Dermis microvascular lymphatic vessel endothelial cell (primary cell): ENCODE data around the gene PARD3. TPM values are rescaled to one million over a fixed set of nuclear protein-coding genes. Genes with fewer than 3 reads are reported as not detected.

Experiments
- DNase-seq, 2 donors: peaks; one replicate each; pipeline versions ENCODE4 v3.0.0 to v3.0.0-alpha.2; 2010; ENCODE audit warnings: low read depth in 2 of 2
- total RNA-seq: library from RNA; depleted of rRNA; stranded (reverse); fragments of >200 nt; gene quantifications from 2 replicates; pipeline ENCODE4 v1.2.1, GENCODE V29; 2014

Gene PARD3
- total RNA-seq, 1 donor from 2014 or later = 22.6 TPM

DNA sequence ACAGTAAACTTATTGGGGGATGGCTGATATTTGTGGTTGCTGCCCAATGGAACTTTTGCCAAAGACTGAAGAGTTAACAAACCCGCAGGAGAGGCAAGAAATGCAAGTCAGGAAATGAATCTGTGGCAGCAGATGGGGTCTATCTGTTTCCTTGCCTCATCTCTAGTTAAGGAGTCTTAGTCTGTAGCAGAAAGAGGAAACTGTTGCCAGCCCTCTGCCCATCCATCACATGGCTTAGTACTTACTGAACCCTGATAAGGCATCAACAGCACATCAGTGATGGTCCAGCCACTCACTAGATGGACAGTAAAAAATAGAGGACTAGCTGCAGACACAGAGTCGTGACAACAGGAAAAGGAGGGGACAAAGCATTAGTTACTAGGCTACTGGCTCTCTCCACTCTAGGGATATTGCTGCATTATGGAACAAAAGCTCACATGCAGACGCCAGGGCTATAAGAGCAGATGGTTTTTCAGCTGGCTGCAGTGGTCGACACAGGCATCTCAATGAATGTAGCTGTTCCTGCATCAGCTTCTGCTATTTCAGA, 614.7 kb downstream of the PARD3 start:
- DNase-seq = no peak

DNA sequence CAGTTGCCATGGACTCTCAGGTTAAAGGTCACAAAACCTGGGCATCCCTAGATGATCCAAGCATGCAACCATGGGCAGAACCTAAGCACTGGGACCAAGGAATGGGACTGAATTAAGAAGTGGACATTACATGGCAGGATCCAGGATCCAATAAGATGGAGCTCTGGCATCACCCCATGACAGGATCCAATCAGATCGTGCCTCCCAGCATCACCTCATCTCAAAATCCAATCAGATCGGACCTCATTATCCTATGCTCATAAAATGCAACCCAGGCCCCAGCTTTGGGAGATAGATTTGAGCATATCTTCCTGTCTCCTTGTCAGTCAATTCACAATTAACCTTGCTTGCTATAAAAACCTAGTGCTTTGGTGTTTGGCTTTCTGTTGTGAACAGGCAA, 616.1 kb downstream of the PARD3 start:
- no peak for DNase-seq

DNA sequence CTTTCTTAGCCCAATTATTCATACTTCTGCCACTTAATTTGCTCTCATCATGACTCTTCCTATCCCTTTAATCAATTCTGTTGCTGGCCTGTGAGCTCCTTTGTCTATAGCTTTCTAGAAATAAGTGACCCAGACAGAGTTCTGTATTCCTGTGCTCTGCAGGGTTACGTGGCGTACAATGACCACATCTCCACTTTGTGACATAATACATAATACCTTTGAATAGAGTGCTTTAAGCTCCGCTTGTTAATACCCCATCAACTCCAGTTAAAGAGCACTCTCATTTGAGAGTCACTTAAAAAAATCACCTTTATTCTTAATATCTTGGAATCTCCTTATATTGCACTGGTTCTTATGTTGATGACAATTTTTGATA, 619.0 kb downstream of the PARD3 start:
- no peak for DNase-seq

DNA sequence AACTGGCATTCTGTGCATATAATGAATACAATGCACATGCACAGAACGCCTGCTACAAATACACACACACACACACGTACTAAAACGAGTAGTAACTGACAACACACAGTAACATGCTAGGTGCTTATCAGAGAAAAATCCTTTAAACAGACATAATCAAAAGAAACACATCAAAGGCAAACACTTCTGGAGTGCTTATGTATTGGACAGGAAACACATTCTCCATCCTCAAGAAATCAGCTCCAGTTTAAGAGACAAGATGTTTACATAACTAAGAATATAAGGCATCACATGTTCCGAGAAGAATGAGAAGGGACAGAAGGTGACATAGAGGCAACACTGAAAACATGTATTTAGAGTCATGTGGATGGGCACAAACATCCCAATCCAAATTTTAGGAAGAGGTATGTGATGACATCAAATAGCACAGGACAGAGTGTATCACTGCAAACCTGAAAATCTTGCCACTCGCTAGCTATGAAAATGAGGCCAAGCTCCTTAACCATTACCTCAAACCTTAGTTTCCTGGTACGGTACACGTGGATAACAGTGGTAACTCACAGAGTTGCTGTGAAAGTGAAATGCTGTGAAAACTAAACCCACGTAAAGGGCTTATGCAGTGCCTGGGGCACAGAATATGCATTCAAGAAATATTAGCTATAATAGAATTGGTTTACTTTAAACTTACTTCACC, 619.6 kb downstream of the PARD3 start:
- peak in 1 of 2 donors; percentile 16 for DNase-seq

DNA sequence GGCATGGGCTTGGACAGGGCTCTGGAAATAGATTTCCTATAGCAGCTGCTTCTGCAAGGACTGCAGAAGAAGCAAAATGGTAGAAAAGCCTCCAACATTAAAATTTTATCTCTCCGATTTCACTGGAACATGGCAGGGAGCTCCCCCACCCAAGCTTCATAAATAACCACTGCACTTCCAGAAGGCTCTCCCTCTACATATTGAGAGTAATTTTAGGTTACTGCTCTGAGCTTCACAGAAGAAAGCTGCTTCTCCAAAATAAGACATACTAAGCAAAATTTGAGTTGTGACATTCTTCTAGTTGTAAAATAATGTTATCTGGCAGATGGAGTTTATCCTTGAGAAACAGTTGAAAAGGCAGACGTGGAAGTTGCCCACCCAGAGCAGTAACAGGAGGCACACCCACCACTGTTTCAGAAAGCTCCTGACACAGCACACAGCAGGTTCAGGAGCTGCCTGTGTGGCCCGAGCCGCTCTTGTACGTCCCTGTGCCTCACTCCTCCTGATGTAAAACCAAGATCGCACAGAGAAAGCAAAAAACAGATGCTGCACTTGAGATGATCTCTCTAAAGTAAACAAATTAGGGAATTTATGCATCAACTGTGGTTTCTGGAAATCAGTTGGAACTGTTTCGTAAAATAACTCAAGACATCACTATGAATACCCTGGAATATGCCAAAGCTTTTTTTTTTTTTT, 621.0 kb downstream of the PARD3 start:
- no peak for DNase-seq

DNA sequence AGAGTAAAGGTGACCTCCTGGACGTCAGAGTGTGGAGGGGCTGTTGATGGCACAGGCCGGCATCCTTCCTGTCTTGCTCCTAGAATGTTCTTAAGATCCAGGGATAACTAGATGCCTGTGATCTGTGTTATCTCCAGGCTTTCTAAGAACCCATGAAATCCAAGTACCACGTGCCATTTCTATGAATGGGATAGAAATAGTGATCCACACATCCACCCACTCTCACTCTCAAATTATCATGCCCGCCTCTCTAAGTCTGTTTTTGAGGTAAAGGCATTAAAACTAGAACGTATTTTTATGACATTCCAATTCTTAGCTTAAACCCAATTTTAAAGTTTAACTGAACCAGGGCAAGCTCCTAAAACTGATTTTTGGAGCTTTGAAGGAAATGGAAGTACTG, 622.5 kb downstream of the PARD3 start:
- DNase-seq = no peak

DNA sequence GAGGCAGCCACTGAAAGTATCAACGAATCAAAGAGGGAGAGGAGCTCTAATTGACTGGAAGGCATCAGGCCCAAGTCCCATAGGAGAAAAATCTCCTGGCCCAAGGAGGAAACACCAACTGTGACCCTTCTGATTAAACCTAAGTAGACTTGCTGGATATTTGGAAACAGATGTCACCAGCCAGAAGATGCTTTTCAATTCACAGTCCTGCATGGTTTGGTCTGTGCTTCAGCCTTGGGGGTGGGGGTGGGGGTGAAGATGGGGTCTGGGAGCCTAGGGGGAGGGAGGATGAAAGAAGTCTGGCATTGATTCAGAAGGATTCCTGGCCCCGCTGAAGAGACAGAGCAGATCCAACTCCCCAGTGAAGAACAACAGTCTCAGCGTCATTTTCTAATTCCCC, 623.7 kb downstream of the PARD3 start:
- DNase-seq = no peak

DNA sequence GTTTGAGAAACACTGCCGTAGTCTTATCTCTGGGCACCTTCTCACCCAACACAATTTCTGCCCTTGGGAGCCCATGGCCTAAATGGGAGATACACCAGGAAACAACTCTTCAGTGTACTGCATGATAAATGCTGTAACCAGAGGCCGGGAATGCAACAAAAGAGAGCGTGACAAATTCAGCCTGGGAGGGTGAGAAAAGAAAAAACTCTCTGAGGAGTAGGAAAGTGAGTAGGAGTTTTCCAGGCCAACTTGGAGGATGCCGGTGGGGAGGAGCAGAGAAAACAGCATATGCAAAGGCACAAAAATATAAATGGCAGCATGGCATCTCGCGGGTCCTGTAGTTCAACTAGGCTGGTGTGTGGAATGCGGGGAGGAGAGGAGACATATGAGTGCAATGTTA, 624.5 kb downstream of the PARD3 start:
- DNase-seq = no peak

DNA sequence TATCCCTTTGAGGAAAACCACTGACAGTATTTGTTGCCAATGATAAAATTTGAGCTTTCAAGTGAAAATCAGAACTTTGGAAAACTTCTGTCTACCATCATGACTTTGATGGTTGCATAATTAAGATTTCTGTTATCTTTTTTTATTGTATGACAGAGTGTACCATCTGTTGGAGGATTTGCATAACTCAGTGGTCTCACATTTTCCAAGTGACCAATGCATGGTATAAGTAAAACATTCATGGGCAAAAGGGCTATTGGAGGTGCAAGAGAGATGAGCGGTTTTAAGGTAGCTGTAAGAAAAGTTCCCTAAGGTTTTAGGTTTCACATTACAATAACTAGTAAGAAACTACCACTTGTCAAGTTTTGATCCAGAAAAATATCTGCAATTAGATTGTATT, 625.3 kb downstream of the PARD3 start:
- no peak for DNase-seq

DNA sequence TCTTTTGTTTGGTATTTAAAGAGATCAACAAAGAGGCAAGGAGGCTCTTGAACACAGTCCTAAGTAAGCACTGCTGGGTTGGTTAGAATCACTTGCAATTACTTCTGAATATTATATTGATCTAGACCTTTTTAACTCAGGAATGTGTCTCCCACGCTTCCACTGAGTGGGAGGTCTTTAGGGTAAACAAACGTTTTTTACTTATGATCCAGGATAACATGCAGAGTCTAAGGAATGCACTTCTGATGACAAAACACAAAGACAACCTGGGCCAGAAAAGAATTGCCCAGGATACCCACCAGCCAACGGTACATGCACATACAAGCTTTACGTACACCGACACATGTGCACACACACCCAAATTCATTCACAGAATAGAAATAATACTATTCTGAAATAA, 626.9 kb downstream of the PARD3 start:
- DNase-seq = no peak

DNA sequence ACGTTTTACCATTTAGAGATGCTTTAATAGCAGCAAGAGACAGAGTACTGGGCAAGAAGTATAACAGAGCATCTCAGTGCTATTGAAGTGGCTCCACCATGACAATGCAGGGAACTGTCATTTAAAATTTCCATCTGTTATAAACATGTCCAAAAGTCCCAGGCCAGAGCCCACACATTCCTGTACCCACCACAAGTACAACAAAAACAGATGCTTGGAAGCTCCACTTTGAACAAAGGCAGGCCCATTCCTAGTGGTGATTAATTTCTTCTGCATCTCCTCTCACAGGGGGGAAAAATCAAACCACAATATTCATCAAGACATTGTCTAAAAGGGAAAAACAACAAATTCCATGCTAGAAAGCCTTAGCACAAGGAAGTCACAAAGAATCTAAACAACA, 627.9 kb downstream of the PARD3 start:
- no peak for DNase-seq

DNA sequence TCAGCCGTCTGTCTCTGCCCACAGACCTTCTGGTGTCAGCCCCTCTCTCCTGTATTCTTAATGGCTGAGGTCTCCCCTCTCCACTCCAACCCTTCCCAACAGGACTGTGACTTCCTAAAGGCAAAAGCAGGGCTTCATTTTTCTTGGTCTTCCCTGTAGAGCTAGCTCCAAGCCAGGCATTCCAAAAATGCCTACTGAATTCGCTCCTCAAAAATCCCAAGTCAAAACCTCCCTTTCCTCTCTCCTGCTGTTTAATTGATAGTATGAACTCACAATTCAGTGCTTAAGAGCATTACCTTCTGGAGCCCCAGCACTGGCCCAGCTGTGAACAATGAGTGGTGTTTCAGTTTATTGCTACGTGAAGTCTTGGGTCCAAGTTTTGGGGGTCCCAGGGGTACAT, 628.4 kb downstream of the PARD3 start:
- DNase-seq = no peak

DNA sequence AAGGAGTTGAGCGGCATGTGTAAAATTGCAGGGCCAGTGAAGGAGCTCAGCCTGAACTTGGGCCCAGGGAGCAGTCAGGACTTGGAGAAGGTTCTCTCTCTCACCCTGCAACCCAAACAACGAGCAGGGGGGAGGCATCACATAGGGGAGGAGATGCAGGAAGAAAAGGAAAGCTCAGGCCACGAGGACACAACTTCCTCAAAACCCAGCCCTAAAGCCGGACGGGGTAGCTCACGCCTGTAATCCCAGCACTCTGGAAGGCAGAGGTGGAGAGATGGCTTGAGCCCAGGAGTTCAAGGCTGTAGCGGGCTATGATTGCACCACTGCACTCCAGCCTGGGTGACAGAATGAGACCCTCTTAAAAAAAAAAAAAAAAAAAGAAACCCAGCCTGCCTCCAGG, 629.1 kb downstream of the PARD3 start:
- DNase-seq = no peak

DNA sequence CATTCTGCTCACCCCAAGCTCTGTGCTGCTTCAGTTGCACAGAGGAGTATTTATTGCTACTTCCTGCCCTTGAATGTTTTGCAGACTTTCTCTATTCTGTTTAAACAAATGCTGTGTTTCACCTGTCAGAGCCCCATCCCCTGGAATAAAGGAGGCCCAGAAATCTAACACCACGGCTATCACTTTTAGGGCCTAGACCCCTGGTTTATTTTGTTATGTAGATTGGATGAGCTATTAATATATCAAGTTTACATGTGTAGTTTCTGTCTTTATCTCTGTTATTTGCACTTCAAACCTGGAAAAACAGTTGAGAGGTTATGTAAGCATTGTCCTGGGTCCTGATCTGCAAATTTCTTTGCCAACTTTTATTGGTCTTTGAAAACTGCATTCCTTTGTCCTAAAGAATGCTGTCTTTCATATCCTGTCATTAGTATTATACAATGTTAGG, 630.1 kb downstream of the PARD3 start:
- DNase-seq = peak; percentile 31 to 50

DNA sequence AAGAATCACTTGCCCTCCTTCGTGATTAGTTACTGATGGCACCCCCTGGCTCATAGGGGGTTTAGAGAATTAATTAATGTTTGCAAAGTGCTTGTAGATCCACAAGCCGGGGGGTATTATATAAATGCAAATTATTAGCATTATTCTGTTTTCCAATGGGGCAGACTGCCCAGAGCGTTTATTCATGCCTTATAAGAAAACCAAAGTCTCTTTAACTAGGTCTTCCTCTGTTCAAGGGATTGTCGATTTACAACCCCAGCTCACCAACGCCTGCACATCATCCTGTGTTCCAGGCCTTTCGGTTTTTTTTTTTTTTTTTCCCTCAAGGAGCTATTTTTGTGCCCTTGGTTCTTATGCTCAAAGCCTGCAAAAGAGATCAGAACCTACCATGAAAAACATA, 630.7 kb downstream of the PARD3 start:
- DNase-seq = no peak

DNA sequence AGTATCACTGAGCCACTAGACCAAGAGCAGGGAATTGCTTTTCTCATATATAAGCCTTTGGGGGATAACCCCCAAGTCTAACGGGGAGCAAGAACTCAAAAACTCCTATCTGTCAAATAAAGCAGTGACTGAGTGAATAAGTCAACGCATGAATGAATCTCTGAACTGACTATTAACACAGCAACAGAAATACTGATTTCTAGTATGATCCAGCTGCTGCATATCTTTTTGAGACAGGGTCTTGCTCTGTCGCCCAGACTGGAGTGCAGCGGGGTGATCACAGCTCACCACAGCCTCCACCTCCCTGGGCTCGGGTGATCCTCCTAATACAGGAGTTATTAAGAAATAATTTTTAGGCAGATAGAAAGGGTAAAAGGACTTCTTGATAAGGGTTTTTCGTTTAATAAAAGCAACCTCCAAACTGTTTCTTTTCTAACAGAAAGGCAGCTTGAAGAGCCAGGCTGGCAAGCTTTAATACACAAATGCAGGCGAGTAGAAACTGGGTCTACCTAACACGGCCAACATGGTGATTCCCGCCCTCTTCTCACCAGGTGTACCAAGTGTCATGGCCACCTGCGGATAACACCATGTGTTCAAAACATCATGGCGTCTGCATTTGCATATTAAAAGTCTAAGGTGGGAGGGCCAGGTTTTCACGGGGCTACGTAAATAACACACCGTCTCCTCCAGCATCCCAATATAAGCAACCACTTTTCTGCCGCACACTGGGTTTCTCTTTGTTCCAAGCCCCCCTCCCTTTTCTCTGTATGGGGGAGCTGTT, 631.9 kb downstream of the PARD3 start:
- no peak for DNase-seq

DNA sequence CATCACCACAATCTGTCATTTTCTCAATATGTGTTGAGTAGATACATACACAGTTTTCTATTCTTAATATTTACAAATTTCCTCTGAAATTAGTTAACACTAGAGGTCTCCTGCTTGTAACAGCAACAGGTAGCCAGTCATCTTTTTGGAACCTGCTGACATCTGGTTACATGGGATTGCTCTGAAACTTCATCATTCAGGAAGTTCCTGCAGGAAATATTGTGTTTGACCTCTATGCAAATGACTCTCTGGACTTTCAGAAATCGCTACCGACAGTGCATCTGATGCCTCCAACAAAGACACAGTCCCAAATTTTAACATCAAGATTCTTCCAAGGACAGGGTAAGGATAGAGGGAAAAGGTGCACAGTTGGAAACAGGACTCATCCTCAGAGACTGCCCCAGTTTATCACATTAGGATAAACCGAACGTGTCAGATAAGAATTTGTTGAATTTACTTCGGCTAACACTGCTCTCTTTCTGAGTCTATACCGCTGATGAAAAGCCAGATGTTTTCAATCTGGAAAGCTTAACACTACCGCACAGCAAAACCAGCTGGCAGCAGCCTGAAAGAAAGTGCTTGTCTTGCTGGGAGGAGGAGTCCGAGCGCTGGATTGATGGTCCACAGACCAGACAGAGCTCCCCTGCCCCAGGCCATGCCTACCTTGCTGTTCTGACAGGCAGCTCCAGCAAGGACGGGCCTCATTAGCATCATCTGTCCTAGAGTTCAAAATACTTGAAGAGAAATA, 633.4 kb downstream of the PARD3 start:
- DNase-seq = peak; percentile 55 to 60

DNA sequence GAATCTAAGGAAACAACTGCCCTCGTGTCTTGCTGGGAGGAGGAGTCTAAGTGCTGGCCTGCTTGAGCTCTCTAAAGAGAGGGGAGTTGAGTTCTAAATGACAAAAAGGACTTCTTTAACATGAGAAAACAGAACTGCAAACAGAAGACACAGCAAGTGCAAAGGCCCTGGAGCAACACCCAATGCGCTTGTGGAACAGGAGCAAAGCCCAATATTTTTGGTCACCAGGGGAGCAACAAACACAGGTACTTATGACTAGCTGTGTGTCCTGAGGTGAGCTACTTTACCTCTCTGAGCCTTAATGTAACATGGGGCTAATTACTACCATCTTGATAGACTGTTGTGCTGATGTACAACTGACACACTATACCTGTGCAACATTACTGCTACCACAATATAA, 634.3 kb downstream of the PARD3 start:
- no peak for DNase-seq

DNA sequence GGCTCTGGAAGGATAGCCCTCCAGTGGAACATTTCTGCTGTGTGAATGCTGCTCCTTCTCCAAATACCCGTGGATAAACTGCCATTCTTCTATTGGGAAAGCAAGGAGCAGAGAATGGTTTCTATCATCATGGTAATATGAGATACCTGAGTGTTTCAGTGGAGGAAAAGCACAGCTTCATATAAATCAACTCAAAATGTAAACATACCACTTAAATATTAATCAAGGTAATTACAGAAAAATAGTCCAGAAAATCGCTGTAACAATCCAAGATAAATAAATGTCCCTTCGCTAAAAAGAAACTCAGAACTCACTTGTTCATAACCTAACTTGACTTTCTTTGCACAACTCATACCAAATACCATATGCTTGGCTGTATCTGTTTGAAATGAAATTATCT, 635.8 kb downstream of the PARD3 start:
- no peak for DNase-seq

DNA sequence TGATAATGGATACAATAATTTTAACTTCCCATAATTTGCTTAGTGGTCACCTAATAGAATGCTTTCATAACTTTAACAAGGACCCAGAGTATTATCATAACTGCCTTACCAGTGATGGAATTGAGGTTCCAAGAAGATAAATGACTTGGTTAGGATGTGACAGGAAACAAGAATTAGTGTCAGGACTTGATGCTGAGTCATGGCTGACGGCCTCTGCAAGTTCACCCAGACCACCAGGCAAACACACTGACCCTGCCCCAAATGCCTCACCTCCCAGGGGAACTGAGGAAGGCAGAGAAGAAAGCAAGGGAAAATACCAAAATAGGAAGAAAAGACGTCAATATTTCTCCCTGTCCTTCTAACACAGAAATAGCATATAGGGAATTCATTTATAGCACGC, 636.3 kb downstream of the PARD3 start:
- DNase-seq = no peak

DNA sequence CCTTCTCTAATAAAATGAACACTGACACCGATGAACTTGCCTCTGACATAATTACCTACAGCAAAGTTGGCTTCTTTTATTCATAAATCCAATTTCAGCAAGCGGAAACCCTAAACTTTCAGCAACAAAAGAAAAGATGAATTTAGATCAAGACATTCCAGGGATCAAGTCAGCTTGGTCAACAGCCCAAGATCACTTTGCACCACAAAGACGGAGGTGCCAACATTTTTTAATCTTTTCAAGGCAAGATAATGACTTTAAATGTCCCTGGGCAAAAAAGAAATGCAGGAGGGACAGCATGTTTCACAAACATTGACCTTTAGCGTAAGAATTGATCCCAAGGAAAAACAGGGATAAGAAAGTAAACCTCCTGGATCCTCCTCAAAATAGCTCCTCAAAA, 636.9 kb downstream of the PARD3 start:
- DNase-seq = no peak

DNA sequence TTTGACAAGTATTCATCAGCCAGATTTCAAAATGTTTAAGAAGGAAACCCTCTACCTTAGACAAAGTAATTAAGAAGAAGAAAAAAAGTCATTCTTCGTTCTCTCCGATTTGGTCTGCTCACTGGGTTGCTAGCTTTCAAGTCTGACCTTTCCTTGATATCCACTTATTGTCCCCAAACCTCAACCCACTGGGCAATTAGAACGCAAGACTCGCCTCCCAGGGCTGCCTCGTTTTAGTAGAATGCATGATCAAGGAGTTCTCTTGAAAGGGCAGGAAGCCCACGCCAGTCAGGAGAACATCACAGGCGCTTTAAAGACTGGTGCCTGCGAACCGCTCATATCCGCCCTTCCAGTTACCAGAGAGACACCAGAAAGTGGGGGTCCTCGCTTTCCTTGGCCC, 637.7 kb downstream of the PARD3 start:
- DNase-seq = no peak
